Fibroblast of the aortic adventitia (primary cell): Measurements from ENCODE around the gene PRKCSH. TPM values are rescaled to one million over a fixed set of nuclear protein-coding genes. Genes with fewer than 3 reads are reported as not detected.
"Not testable (repeated sequence)": the region's sequence is repeated elsewhere in the genome, so short reads cannot be mapped to it uniquely, and the experiment has no call there.

Experiments used
- DNase-seq: peaks from one replicate; pipeline ENCODE4 v3.0.0-alpha.2; 2010; ENCODE audit warnings: low read depth
- H3K4me3 ChIP-seq: 2 replicates; pipeline ENCODE4 v1.5.1; 2011; ENCODE audit warnings: low read depth, mild to moderate bottlenecking, control low read depth, low read length, moderate library complexity
- CTCF ChIP-seq: IDR thresholded peaks from 2 replicates; pipeline ENCODE4 v1.5.1; 2011; ENCODE audit warnings: mild to moderate bottlenecking, low read length, control low read depth, inconsistent platforms; ENCODE audit not compliant: insufficient read depth
- total RNA-seq: library from RNA; depleted of rRNA; stranded (reverse); fragments of >200 nt; gene quantifications from 2 replicates; pipeline ENCODE4 v1.2.3, GENCODE V29; 2012; ENCODE audit warnings: low replicate concordance

PRKCSH gene
- total RNA-seq, 1 donor, result 115 TPM

GRCh38 chr19:11400798-11401197 is 34.6 kb upstream of the PRKCSH start:
- TF ChIP-seq CTCF, result no peak
- DNase-seq, result no peak
- no peak overlapping the region for H3K4me3 ChIP-seq

GRCh38 chr19:11401808-11402543 is 33.5 kb upstream of the PRKCSH start:
- no peak for DNase-seq
- H3K4me3 ChIP-seq, result no peak overlapping the region
- no peak for TF ChIP-seq CTCF

- no peak for DNase-seq
- no peak for TF ChIP-seq CTCF
- H3K4me3 ChIP-seq, result no peak overlapping the region
Observed at GRCh38 chr19:11404588-11405222, 30.7 kb upstream of the PRKCSH start.

GRCh38 chr19:11405846-11406643 is 29.4 kb upstream of the PRKCSH start:
- H3K4me3 ChIP-seq, result no peak overlapping the region
- TF ChIP-seq CTCF, result peak; percentile 47

GRCh38 chr19:11406703-11407236 is 28.7 kb upstream of the PRKCSH start:
- not testable (repeated sequence) for H3K4me3 ChIP-seq, DNase-seq

More at GRCh38 chr19:11405846-11406643, 29.4 kb upstream of the PRKCSH start:
- DNase-seq, result no peak

DNA sequence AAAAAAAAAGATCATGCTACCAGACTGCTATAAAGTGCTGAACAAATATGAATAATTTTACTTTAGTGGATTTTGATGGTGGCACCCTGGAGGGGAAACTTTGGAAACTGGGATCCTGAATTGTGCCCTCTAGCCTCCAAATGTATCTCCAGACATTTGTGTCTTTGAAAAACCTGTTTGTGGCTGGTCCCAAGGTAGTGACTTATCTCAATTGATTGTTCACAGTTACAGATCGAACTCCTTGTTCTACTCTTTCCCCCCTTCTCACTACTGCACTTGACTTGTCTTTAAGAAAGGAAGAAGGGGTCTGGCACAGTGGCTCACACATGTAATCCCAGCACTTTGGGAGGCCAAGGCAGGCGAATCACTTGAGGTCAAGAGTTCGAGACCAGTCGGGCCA is 26.8 kb upstream of the PRKCSH start:
- H3K4me3 ChIP-seq, result no peak overlapping the region
- no peak for TF ChIP-seq CTCF
- DNase-seq, result no peak

- no peak for TF ChIP-seq CTCF
- DNase-seq, result no peak
- no peak overlapping the region for H3K4me3 ChIP-seq
Observed at GRCh38 chr19:11410682-11411081, 24.8 kb upstream of the PRKCSH start.
